ENCODE measurements around the gene GLIS1.

The GLIS1 gene

GRCh38 chr1:53636621-53637171, 102.3 kb downstream of the GLIS1 start:
- in situ Hi-C loops (cut with HindIII; ENCODE audit: low pct_ligation_motif_present, low sequenced_read_pairs): no loop called here
- H3K36me3 ChIP-seq (replicated peaks): no peaks in the 10 kb centered on the region
- H3K4me3 ChIP-seq (ENCODE audit: low read depth, low read length): no peak overlapping the region
- no peak for DNase-seq
- TF ChIP-seq CTCF (IDR thresholded peaks at IDR 0.05; ENCODE audit: low read depth, low read length, missing control alignments): no peak
- H3K27me3 ChIP-seq (replicated peaks): no peaks in the 10 kb centered on the region
- H3K27ac ChIP-seq: no peak overlapping the region

- TF ChIP-seq CTCF (IDR thresholded peaks at IDR 0.05; ENCODE audit: low read depth, low read length, missing control alignments): no peak
- Histone ChIP-seq H3K27ac (no peak overlapping the region), H3K4me3 (ENCODE audit: low read depth, low read length) (no peak overlapping the region), H3K36me3 (replicated peaks) (no peaks in the 10 kb centered on the region), H3K27me3 (replicated peaks) (no peaks in the 10 kb centered on the region)
- DNase-seq: no peak
- in situ Hi-C loops (cut with HindIII; ENCODE audit: low pct_ligation_motif_present, low sequenced_read_pairs): no loop called here
Observed at GRCh38 chr1:53634571-53634979, 104.4 kb downstream of the GLIS1 start.

- H3K36me3 ChIP-seq (replicated peaks): no peaks in the 10 kb centered on the region
- H3K27ac ChIP-seq: no peak overlapping the region
- H3K4me3 ChIP-seq (ENCODE audit: low read depth, low read length): no peak overlapping the region
- H3K27me3 ChIP-seq (replicated peaks): no peaks in the 10 kb centered on the region
- no peak for TF ChIP-seq CTCF (IDR thresholded peaks at IDR 0.05; ENCODE audit: low read depth, low read length, missing control alignments)
- DNase-seq: no peak
- in situ Hi-C loops (cut with HindIII; ENCODE audit: low pct_ligation_motif_present, low sequenced_read_pairs): no loop called here
Observed at GRCh38 chr1:53633073-53633704, 105.8 kb downstream of the GLIS1 start.

- in situ Hi-C loops (cut with HindIII; ENCODE audit: low pct_ligation_motif_present, low sequenced_read_pairs): no loop called here
- no peak for TF ChIP-seq CTCF (IDR thresholded peaks at IDR 0.05; ENCODE audit: low read depth, low read length, missing control alignments)
- DNase-seq: no peak
- no peak overlapping the region for H3K4me3 ChIP-seq (ENCODE audit: low read depth, low read length)
- H3K27ac ChIP-seq: no peak overlapping the region
- H3K27me3 ChIP-seq (replicated peaks): no peaks in the 10 kb centered on the region
- H3K36me3 ChIP-seq (replicated peaks): no peaks in the 10 kb centered on the region
Observed at GRCh38 chr1:53631622-53632310, 107.2 kb downstream of the GLIS1 start.

- no peak for TF ChIP-seq CTCF (IDR thresholded peaks at IDR 0.05; ENCODE audit: low read depth, low read length, missing control alignments)
- no peaks in the 10 kb centered on the region for H3K36me3 ChIP-seq (replicated peaks)
- no peak overlapping the region for H3K4me3 ChIP-seq (ENCODE audit: low read depth, low read length)
- H3K27me3 ChIP-seq (replicated peaks): no peaks in the 10 kb centered on the region
- no peak overlapping the region for H3K27ac ChIP-seq
- in situ Hi-C loops (cut with HindIII; ENCODE audit: low pct_ligation_motif_present, low sequenced_read_pairs): no loop called here
- DNase-seq: no peak
Observed at GRCh38 chr1:53629101-53629691, 109.8 kb downstream of the GLIS1 start.
